Stimulated activated CD4-positive, alpha-beta T cell treated with anti-CD3 and anti-CD28 coated beads, Interleukin-1b, Interleukin-23, amount 100 ng/mL, for 24 hours (primary cell): ENCODE results near the gene DACH1.

Source experiments
- DNase-seq, 4 experiments: peaks; one replicate each; pipeline ENCODE4 v3.0.0-alpha.2; 2020; ENCODE audit warnings: low read depth in 4 of 4, low spot score in 1 of 4

The DACH1 gene

DNA sequence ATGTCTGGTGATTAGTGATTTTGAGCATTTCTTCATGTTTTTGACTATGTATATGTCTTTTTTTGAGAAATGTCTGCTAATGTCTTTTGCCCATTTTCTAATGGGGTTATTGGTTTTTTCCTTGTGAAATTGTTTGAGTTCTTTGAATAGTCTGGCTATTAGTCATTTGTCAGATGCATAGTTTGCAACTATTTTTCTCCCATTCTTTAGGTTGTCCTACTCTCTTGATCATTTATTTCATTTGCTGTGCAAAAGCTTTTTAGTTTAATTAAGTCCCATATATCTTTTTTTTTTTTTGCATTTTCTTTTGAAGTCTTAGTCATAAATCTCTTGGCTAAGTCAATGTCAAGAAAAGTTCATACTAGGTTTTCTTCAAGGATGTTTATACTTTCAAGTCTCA, 449.8 kb downstream of the DACH1 start:
- DNase-seq: no peak

DNA sequence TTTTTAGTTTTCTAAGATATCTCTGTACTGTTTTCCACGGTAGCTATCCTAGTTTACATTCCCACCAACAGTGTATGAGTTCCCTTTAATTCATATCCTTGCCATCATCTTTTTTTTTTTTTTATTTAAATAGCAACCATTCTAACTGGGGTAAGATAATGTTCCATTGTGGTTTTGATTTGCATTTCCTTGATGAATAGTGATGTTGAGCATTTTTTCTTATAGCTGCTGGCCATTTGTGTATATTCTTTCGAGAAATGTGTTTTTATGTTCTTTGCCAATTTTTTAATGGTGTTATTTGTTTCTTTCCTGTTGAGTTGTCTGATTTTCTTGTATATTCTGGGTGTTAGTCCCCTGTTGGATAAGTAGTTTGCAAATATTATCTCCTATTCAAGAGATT, 454.8 kb downstream of the DACH1 start:
- DNase-seq: no peak

DNA sequence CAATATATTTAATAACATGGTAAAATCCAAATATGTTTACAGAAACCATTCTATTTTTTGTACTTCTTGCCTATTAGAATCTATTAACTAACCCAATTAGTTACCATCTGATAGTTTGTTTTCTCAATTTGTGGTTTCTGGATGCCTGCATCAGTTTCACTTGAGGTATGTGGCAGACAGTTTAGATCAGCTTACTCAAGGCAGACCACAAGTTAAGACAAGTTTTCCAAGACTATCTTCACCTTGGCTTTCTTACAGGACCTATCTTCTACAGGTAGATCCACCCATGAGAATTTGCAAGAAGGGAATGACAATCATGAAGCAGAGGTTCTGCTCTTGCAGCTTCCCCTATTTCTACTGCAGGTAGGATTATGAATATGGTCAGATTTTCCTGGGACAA, 458.6 kb downstream of the DACH1 start:
- no peak for DNase-seq

DNA sequence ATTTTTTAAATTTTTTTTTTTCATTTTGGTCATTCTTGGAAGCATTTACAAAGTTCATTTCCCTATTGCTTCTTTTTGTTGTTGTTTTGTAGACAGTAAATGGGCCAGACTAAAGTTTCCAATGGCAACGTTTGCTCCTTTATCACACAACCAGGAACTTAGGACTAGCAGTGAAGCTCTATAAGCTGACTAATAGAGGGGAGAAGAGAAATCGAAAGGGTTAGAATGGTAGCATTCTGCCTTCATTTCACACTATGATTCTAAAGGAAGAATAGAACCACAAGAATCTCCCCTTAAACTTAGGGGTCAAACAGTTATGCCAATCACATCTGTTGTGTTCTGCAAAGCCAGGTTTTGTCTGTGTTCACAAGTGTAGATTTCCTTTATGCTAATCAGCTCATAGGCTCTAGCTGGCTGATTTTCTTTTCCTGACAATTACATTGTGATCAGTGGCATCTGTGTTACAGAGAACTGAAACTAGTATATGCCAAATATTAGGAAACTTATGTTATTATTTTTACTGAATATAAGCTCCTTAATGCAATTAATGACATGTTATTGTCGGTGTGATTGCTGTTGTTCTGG, 467.3 kb downstream of the DACH1 start:
- no peak for DNase-seq

DNA sequence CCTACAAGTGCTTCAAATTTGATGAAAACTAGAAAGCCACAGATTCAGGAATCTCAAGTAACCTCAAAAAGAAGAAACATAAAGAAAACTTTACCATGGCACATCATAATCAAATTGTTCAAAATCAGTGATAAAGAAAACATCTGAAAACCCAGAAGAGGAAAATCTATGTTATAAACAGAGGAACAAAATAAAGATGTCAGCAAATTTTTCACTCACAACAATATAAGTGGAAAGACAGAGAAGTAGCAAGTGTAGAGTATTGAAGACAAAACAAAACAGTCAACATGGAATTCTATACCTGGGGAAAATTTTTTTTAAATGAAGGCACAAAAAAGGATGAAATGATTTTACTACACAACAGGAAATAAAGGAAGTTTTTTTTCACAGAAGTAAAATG, 470.9 kb downstream of the DACH1 start:
- DNase-seq: no peak

DNA sequence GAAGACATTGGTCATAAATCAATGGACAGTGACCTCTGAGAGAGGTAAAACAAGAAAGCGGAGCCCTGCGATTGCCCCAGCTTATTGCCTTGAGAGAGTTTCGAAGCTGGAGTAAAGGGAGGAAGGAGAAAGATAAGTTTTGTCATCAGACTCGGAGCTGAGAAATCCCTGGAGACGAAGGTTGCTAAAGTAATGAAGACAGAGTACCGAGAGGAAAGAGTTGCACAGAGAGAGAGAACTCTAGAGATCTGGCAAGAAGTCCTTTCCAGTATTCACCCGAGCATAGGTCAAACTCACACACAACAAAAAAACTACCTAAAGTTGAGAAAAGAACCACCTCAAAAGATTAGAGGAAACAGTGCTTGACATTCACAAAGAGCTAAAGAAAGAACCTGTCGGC, 472.0 kb downstream of the DACH1 start:
- no peak for DNase-seq

DNA sequence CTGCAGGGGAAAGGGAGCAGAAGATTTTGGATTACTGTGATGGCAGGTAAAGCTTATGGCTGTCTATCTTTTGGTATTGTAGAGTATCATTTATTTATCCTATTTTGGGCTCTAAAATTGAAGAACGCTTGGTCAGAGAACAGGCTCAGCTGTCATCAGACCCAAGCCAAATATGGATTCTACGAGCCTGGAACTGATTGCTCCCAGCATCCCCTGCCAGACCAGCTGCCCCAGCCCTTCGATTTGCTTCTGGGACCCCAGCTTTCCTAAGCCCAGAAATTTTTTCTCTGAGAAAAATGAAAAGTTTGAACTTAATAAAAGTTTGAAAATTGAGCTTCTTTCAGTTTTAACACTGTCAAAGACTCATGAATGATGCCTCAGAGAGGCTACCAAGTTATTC, 472.8 kb downstream of the DACH1 start:
- no peak for DNase-seq
